Muscle of leg (tissue), 11 donors: ENCODE measurements around the gene MINDY1. TPM values are rescaled to one million over a fixed set of nuclear protein-coding genes. Genes with fewer than 3 reads are reported as not detected.

ENCODE experiments used
- DNase-seq: peaks from one replicate; pipeline ENCODE4 v3.0.0; 2013
- H3K27ac ChIP-seq: one replicate; pipeline ENCODE4 v1.5.1; 2013; ENCODE audit warnings: mild to moderate bottlenecking, low read length, control low read depth
- H3K27me3 ChIP-seq: one replicate; pipeline ENCODE4 v1.6.1; 2013; ENCODE audit warnings: low read length; ENCODE audit not compliant: control insufficient read depth, insufficient read depth
- H3K36me3 ChIP-seq: one replicate; pipeline ENCODE4 v1.6.1; 2013; ENCODE audit warnings: low read length; ENCODE audit not compliant: control insufficient read depth, insufficient read depth
- H3K4me1 ChIP-seq: one replicate; pipeline ENCODE4 v1.6.1; 2013; ENCODE audit warnings: low read length; ENCODE audit not compliant: control insufficient read depth, insufficient read depth
- H3K4me3 ChIP-seq: one replicate; pipeline ENCODE4 v1.5.1; 2013; ENCODE audit warnings: low read length, control low read depth
- H3K9me3 ChIP-seq: replicated peaks from 2 replicates; pipeline ENCODE4 v1.6.1; 2013; ENCODE audit warnings: low read depth, low read length; ENCODE audit not compliant: control insufficient read depth
- WGBS: methylation state at CpG from one replicate; pipeline ENCODE4 v1.1.5; 2013; ENCODE audit warnings: missing lambda C conversion rate; ENCODE audit not compliant: insufficient coverage; 5-methylcytosine and 5-hydroxymethylcytosine counted together
- polyA plus RNA-seq, 8 donors: library from polyadenylated mRNA; unstranded; fragments of 120-200 nt; gene quantifications; one replicate each; pipeline versions ENCODE4 v1.2.1 to v1.2.3, GENCODE V29; 2013; ENCODE audit warnings: inconsistent platforms in 1 of 8, low replicate concordance in 1 of 8; ENCODE audit not compliant: insufficient read length in 8 of 8, insufficient read depth in 1 of 8
- total RNA-seq: library from RNA; stranded (reverse); fragments of 120-200 nt; gene quantifications from one replicate; pipeline ENCODE4 v1.2.4, GENCODE V29; 2013

The MINDY1 gene
- total and polyA plus RNA-seq, 9 donors, result 15.7 to 20.4 (median 16.9) TPM

GRCh38 chr1:151012684-151013471 lies 6.2 kb upstream of the MINDY1 start:
- no peak overlapping the region for H3K4me3 ChIP-seq
- peaks cover 6% of the 10 kb centered on the region for H3K36me3 ChIP-seq
- no peaks in the 10 kb centered on the region for H3K27me3 ChIP-seq
- peaks cover 13% of the 10 kb centered on the region for H3K4me1 ChIP-seq
- no peak overlapping the region for H3K27ac ChIP-seq
- no peak for DNase-seq
- WGBS, result 100% methylated on average over 8 of the region's 14 CpGs
- no peaks in the 10 kb centered on the region for H3K9me3 ChIP-seq

GRCh38 chr1:151011154-151011850 lies 4.6 kb upstream of the MINDY1 start:
- Histone ChIP-seq H3K4me3 (no peak overlapping the region), H3K36me3 (peaks cover 3% of the 10 kb centered on the region), H3K9me3 (no peaks in the 10 kb centered on the region), H3K27ac (no peak overlapping the region), H3K4me1 (peaks cover 25% of the 10 kb centered on the region), H3K27me3 (no peaks in the 10 kb centered on the region)
- no peak for DNase-seq
- 100% methylated on average over 2 of the region's 4 CpGs for WGBS

GRCh38 chr1:151010346-151010726 lies 3.6 kb upstream of the MINDY1 start:
- Histone ChIP-seq H3K27me3 (no peaks in the 10 kb centered on the region), H3K27ac (no peak overlapping the region), H3K9me3 (no peaks in the 10 kb centered on the region), H3K4me3 (no peak overlapping the region), H3K36me3 (peaks cover 3% of the 10 kb centered on the region), H3K4me1 (peaks cover 32% of the 10 kb centered on the region)
- DNase-seq, result no peak
- no CpG with 5 or more reads among the region's 3 CpGs for WGBS

- Histone ChIP-seq H3K9me3 (no peaks in the 10 kb centered on the region), H3K36me3 (peaks cover 3% of the 10 kb centered on the region), H3K4me1 (peaks cover 37% of the 10 kb centered on the region), H3K4me3 (no peak overlapping the region), H3K27ac (no peak overlapping the region), H3K27me3 (no peaks in the 10 kb centered on the region)
- DNase-seq, result no peak
- WGBS, result no CpG with 5 or more reads among the region's 8 CpGs
These were observed 3.1 kb upstream of the MINDY1 start for GRCh38 chr1:151009674-151010345.

GRCh38 chr1:151009206-151009587 lies 2.5 kb upstream of the MINDY1 start:
- H3K27ac ChIP-seq, result peak overlapping the region; percentile 92
- no peaks in the 10 kb centered on the region for H3K9me3 ChIP-seq
- no CpG with 5 or more reads among the region's 3 CpGs for WGBS
- DNase-seq, result peak; percentile 19
- H3K4me1 ChIP-seq, result peaks cover 42% of the 10 kb centered on the region
- peaks cover 3% of the 10 kb centered on the region for H3K36me3 ChIP-seq
- H3K4me3 ChIP-seq, result peak overlapping the region; percentile 85
- no peaks in the 10 kb centered on the region for H3K27me3 ChIP-seq

GRCh38 chr1:151008244-151009205 lies 1.8 kb upstream of the MINDY1 start, which contains the start of gene PRUNE1:
PRUNE1 (plus strand) TSS chr1:151008449; CDS start chr1:151008633, 184 bp downstream.
- peak within 1 kb of the TSS; percentile 94 for H3K27ac ChIP-seq
- DNase-seq, result peak; percentile 98
- no peaks in the 10 kb centered on the region for H3K9me3 ChIP-seq
- peaks cover 3% of the 10 kb centered on the region for H3K36me3 ChIP-seq
- peaks cover 45% of the 10 kb centered on the region for H3K4me1 ChIP-seq
- peak within 1 kb of the TSS; percentile 85 for H3K4me3 ChIP-seq
- under 1% methylated on average over 63 of the region's 69 CpGs for WGBS
- no peaks in the 10 kb centered on the region for H3K27me3 ChIP-seq

GRCh38 chr1:151007853-151008243 lies 1.1 kb upstream of the MINDY1 start:
- WGBS, result 0% methylated on average over 2 of the region's 4 CpGs
- Histone ChIP-seq H3K9me3 (no peaks in the 10 kb centered on the region), H3K27me3 (no peaks in the 10 kb centered on the region), H3K4me3 (peak overlapping the region; percentile 85), H3K4me1 (peaks cover 49% of the 10 kb centered on the region), H3K36me3 (peaks cover under 1% of the 10 kb centered on the region), H3K27ac (peak overlapping the region; percentile 94)
- no peak for DNase-seq

- Histone ChIP-seq H3K9me3 (no peaks in the 10 kb centered on the region), H3K4me1 (peaks cover 49% of the 10 kb centered on the region), H3K27ac (peak overlapping the region; percentile 94), H3K27me3 (no peaks in the 10 kb centered on the region), H3K36me3 (peaks cover 14% of the 10 kb centered on the region), H3K4me3 (peak overlapping the region; percentile 62)
- WGBS, result no CpG with 5 or more reads among the region's 4 CpGs
- peak; percentile 29 for DNase-seq
These were observed 878 bp downstream of the MINDY1 start for GRCh38 chr1:151005729-151006319.

- no peak overlapping the region for H3K4me3 ChIP-seq
- H3K4me1 ChIP-seq, result peaks cover 39% of the 10 kb centered on the region
These were observed 3.5 kb downstream of the MINDY1 start for GRCh38 chr1:151003180-151003579.

More at GRCh38 chr1:151003180-151003579, 3.5 kb downstream of the MINDY1 start:
- H3K36me3 ChIP-seq, result peaks cover 37% of the 10 kb centered on the region
- no peaks in the 10 kb centered on the region for H3K9me3 ChIP-seq
- H3K27ac ChIP-seq, result no peak overlapping the region
- no peak for DNase-seq
- no peaks in the 10 kb centered on the region for H3K27me3 ChIP-seq
